ENCODE results near the gene TM7SF3. TPM values are rescaled to one million over a fixed set of nuclear protein-coding genes. Genes with fewer than 3 reads are reported as not detected.
"Not testable (repeated sequence)": the region's sequence is repeated elsewhere in the genome, so short reads cannot be mapped to it uniquely, and the experiment has no call there.

TM7SF3 gene
- total RNA-seq, 1 donor = 105 TPM

- no peak for DNase-seq (ENCODE audit: low read depth)
- no peak for TF ChIP-seq CTCF (IDR thresholded peaks at IDR 0.05; ENCODE audit: insufficient read depth, low read depth, low read length)
- H3K4me3 ChIP-seq (ENCODE audit: low read depth, low read length) = no peak overlapping the region
Observed at GRCh38 chr12:26966842-26967241, 47.3 kb downstream of the TM7SF3 start.

GRCh38 chr12:26963413-26963812 lies 50.8 kb downstream of the TM7SF3 start:
- TF ChIP-seq CTCF (IDR thresholded peaks at IDR 0.05; ENCODE audit: insufficient read depth, low read depth, low read length) = no peak
- peak; percentile 47 for DNase-seq (ENCODE audit: low read depth)
- no peak overlapping the region for H3K4me3 ChIP-seq (ENCODE audit: low read depth, low read length)

- no peak for TF ChIP-seq CTCF (IDR thresholded peaks at IDR 0.05; ENCODE audit: insufficient read depth, low read depth, low read length)
Observed at GRCh38 chr12:26961803-26962202, 52.4 kb downstream of the TM7SF3 start.

GRCh38 chr12:26961391-26961790 lies 52.8 kb downstream of the TM7SF3 start:
- not testable (repeated sequence) for H3K4me3 ChIP-seq (ENCODE audit: low read depth, low read length); DNase-seq (ENCODE audit: low read depth)

More at GRCh38 chr12:26961803-26962202, 52.4 kb downstream of the TM7SF3 start:
- no peak for DNase-seq (ENCODE audit: low read depth)
- H3K4me3 ChIP-seq (ENCODE audit: low read depth, low read length) = no peak overlapping the region

- TF ChIP-seq CTCF (IDR thresholded peaks at IDR 0.05; ENCODE audit: insufficient read depth, low read depth, low read length) = no peak
- peak; percentile 20 for DNase-seq (ENCODE audit: low read depth)
- H3K4me3 ChIP-seq (ENCODE audit: low read depth, low read length) = no peak overlapping the region
Observed at GRCh38 chr12:26954027-26954426, 60.2 kb downstream of the TM7SF3 start.

- no peak overlapping the region for H3K4me3 ChIP-seq (ENCODE audit: low read depth, low read length)
- peak; percentile 55 for DNase-seq (ENCODE audit: low read depth)
- TF ChIP-seq CTCF (IDR thresholded peaks at IDR 0.05; ENCODE audit: insufficient read depth, low read depth, low read length) = no peak
Observed at GRCh38 chr12:26953447-26953846, 60.7 kb downstream of the TM7SF3 start.

- no peak for DNase-seq (ENCODE audit: low read depth)
- TF ChIP-seq CTCF (IDR thresholded peaks at IDR 0.05; ENCODE audit: insufficient read depth, low read depth, low read length) = no peak
Observed at GRCh38 chr12:26948309-26948708, 65.9 kb downstream of the TM7SF3 start.

More at GRCh38 chr12:26948309-26948708, 65.9 kb downstream of the TM7SF3 start:
- no peak overlapping the region for H3K4me3 ChIP-seq (ENCODE audit: low read depth, low read length)
